K562 (cell line): ENCODE data around the gene SFI1. TPM values are rescaled to one million over a fixed set of nuclear protein-coding genes. Genes with fewer than 3 reads are reported as not detected.

Experiments used
- AFF1 ChIP-seq, 2 experiments: fragments of 450-650 bp; IDR thresholded peaks; 2 replicates each; pipeline ENCODE4 v1.6.1; 2018; ENCODE audit warnings: mild to moderate bottlenecking in 2 of 2, low read depth in 1 of 2; ENCODE audit not compliant: partially characterized antibody in 2 of 2
- CBFA2T2 ChIP-seq: fragments of 450-650 bp; conservative IDR thresholded peaks from 2 replicates; pipeline ENCODE4 v1.6.1; 2017; ENCODE audit warnings: mild to moderate bottlenecking
- CCAR2 ChIP-seq: fragments of 200-400 bp; formaldehyde crosslinking; IDR thresholded peaks from 2 replicates; pipeline ENCODE4 v1.6.1; 2017; ENCODE audit warnings: mild to moderate bottlenecking, low read depth, low read length
- CTBP1 ChIP-seq: fragments of 450-650 bp; IDR thresholded peaks from 2 replicates; pipeline ENCODE4 v1.6.1; 2016; ENCODE audit warnings: borderline replicate concordance
- HES1 ChIP-seq: fragments of 450-650 bp; IDR thresholded peaks from 2 replicates; pipeline ENCODE4 v1.6.1; 2016; ENCODE audit warnings: low read depth, mild to moderate bottlenecking, moderate library complexity
- MLLT1 ChIP-seq, 2 experiments: fragments of 450-650 bp; IDR thresholded peaks; 2 replicates each; pipeline ENCODE4 v1.6.1; 2016
- NONO ChIP-seq, 2 experiments: fragments of 200-400 bp in 1 of 2; fragments of 450-650 bp in 1 of 2; formaldehyde crosslinking in 1 of 2; IDR thresholded peaks; 2 replicates each; pipeline ENCODE4 v1.6.1; 2017; ENCODE audit warnings: low read depth in 2 of 2, mild to moderate bottlenecking in 2 of 2, moderate library complexity in 2 of 2, low read length in 1 of 2
- RBM15 ChIP-seq: fragments of 200-400 bp; formaldehyde crosslinking; IDR thresholded peaks from 2 replicates; pipeline ENCODE4 v1.6.1; 2018; ENCODE audit warnings: mild to moderate bottlenecking, low read length, moderate library complexity; ENCODE audit not compliant: insufficient read depth
- SAFB2 ChIP-seq: fragments of 200-400 bp; formaldehyde crosslinking; IDR thresholded peaks from 2 replicates; pipeline ENCODE4 v1.6.1; 2018; ENCODE audit warnings: borderline replicate concordance, low read length, low read depth, moderate library complexity; ENCODE audit not compliant: severe bottlenecking
- SMARCA4 ChIP-seq: fragments of 450-650 bp; IDR thresholded peaks from 2 replicates; pipeline ENCODE4 v1.6.1; 2016
- SUPT5H ChIP-seq: fragments of 450-650 bp; IDR thresholded peaks from 2 replicates; pipeline ENCODE4 v1.6.1; 2016
- TOE1 ChIP-seq, 2 experiments: fragments of 450-650 bp in 1 of 2; sonication (generic) in 1 of 2; formaldehyde crosslinking in 1 of 2; IDR thresholded peaks; 2 replicates each; pipeline versions ENCODE4 v1.7.1 to v1.8.0; 2016 to 2022; ENCODE audit warnings: borderline replicate concordance in 2 of 2, mild to moderate bottlenecking in 2 of 2, antibody characterized with exemption in 1 of 2, inconsistent platforms in 1 of 2, low read depth in 1 of 2, missing genetic modification reagents in 1 of 2, moderate library complexity in 1 of 2
- YY1 ChIP-seq, 3 experiments: IDR thresholded peaks; 2 replicates each; pipeline ENCODE4 v1.6.1; 2011; ENCODE audit warnings: low read length in 2 of 3, mild to moderate bottlenecking in 2 of 3, moderate library complexity in 2 of 3, borderline replicate concordance in 1 of 3, control low read depth in 1 of 3, low read depth in 1 of 3; ENCODE audit not compliant: insufficient read depth in 3 of 3, insufficient replicate concordance in 2 of 3, control insufficient read depth in 1 of 3, insufficient read length in 1 of 3; ENCODE audit errors: extremely low read depth in 1 of 3
- ZBTB26 ChIP-seq: fragments of 450-650 bp; formaldehyde crosslinking; IDR thresholded peaks from 2 replicates; pipeline ENCODE4 v1.4.0; 2022; ENCODE audit warnings: missing genetic modification characterization
- ZFPM2 ChIP-seq: fragments of 250-450 bp; sonication (Bioruptor Pico); IDR thresholded peaks from 2 replicates; pipeline ENCODE4 v1.5.1; 2022; ENCODE audit warnings: mild to moderate bottlenecking
- ZFX ChIP-seq: sonication (generic); formaldehyde crosslinking; IDR thresholded peaks from 2 replicates; pipeline ENCODE4 v1.8.0; 2022; ENCODE audit warnings: mild to moderate bottlenecking, missing genetic modification reagents, moderate library complexity
- ZNF175 ChIP-seq: fragments of 200-800 bp; sonication (Bioruptor generic); IDR thresholded peaks from 2 replicates; pipeline ENCODE4 v1.6.1; 2016; ENCODE audit warnings: low read depth, mild to moderate bottlenecking, missing genetic modification characterization, missing compliant biosample characterization
- ZNF408 ChIP-seq: fragments of 250-450 bp; sonication (Bioruptor Pico); IDR thresholded peaks from 2 replicates; pipeline ENCODE4 v1.4.0; 2020; ENCODE audit warnings: low read depth, mild to moderate bottlenecking, moderate library complexity
- ZNF507 ChIP-seq: conservative IDR thresholded peaks from 2 replicates; pipeline ENCODE4 v1.6.1; 2017; ENCODE audit warnings: missing genetic modification characterization, missing compliant biosample characterization
- polyA plus RNA-seq, 8 experiments: library from polyadenylated mRNA; depleted of rRNA in 4 of 8; stranded (reverse) in 5 of 8; unstranded in 3 of 8; fragments of >200 nt; fragmentation: Nextera tagmentation in 2 of 8; fragmentation: Illumina TruSeq in 1 of 8; extraction: Ambion mirVana in 2 of 8; extraction: Trizol in 1 of 8; gene quantifications; 2 replicates each; pipeline versions ENCODE4 v1.2.1 to v1.2.3, GENCODE V29; 2011 to 2014; ENCODE audit warnings: inconsistent platforms in 1 of 8, missing spikeins in 1 of 8
- total RNA-seq, 7 experiments: library from RNA; depleted of rRNA in 6 of 7; stranded (reverse); fragments of >200 nt in 6 of 7; fragmentation: Illumina TruSeq in 2 of 7; extraction: Trizol in 2 of 7; gene quantifications; 2 replicates each; pipeline versions ENCODE4 v1.2.1 to v1.2.3, GENCODE V29; 2011 to 2021; ENCODE audit warnings: low replicate concordance in 1 of 7

The SFI1 gene
- total and polyA plus RNA-seq, 9 of the 15 experiments (the other 6 are each of a cell fraction or from before 2014, with no cell fraction given): 3.0 to 25.6 (median 14.1) TPM

GRCh38 chr22:31490496-31490925 is 5.8 kb upstream of the SFI1 start (continued):
- TF ChIP-seq ZBTB26 (CRISPR knock-in tag) (peak; percentile 14; the same call in 1 of the 2 replicates), NONO (IDR thresholded peaks at IDR 0.05; ENCODE audit: low read depth in 2 of 2, low read length in 1 of 2) (no peak), CCAR2 (no peak), CTBP1 (no peak), TOE1 (IDR thresholded peaks at IDR 0.05; ENCODE audit: borderline replicate concordance) (no peak), TOE1 (CRISPR knock-in tag; IDR thresholded peaks at IDR 0.05; ENCODE audit: borderline replicate concordance, low read depth) (no peak), ZFPM2 (CRISPR knock-in tag) (no peak), ZNF408 (CRISPR knock-in tag) (no peak), SMARCA4 (peak; percentile 63), SUPT5H (peak; percentile 61; the same call in 1 of the 2 replicates), ZNF507 (tag) (no peak), ZNF175 (CRISPR knock-in tag) (0 out of 2 replicates have a peak, but pooled peaks have one; percentile 38), SAFB2 (no peak), CBFA2T2 (no peak), ZFX (peak; percentile 46), RBM15 (no peak), YY1 (IDR thresholded peaks at IDR 0.05; ENCODE audit: borderline replicate concordance in 1 of 3, control insufficient read depth in 1 of 3, extremely low read depth in 1 of 3, insufficient read depth in 3 of 3, insufficient read length in 1 of 3, insufficient replicate concordance in 2 of 3, low read depth in 1 of 3, low read length in 2 of 3) (peak in 1 of 3 experiments; percentile 28), MLLT1 (IDR thresholded peaks at IDR 0.05) (peak in 1 of 2 experiments; percentile 74; a peak in 1 of 4 replicates), AFF1 (IDR thresholded peaks at IDR 0.05; ENCODE audit: low read depth in 1 of 2, partially characterized antibody in 2 of 2) (peak in 1 of 2 experiments; percentile 33), HES1 (no peak)
